Stimulated activated CD8-positive, alpha-beta memory T cell treated with anti-CD3 and anti-CD28 coated beads, Interleukin-15, amount 100 ng/mL, for 4 hours (primary cell): Measurements from ENCODE around the gene STOM.
"Not testable (repeated sequence)": the region's sequence is repeated elsewhere in the genome, so short reads cannot be mapped to it uniquely, and the experiment has no call there.

Experiments
- DNase-seq, 2 donors: peaks; one replicate each; pipeline ENCODE4 v3.0.0-alpha.2; 2020; ENCODE audit warnings: low read depth in 2 of 2

STOM gene

GRCh38 chr9:121300283-121301119, 69.5 kb downstream of the STOM start:
- DNase-seq = no peak

GRCh38 chr9:121299467-121300282, 70.4 kb downstream of the STOM start:
- no peak for DNase-seq

GRCh38 chr9:121298689-121299466, 71.2 kb downstream of the STOM start:
- no peak for DNase-seq

GRCh38 chr9:121298016-121298538, 72.0 kb downstream of the STOM start:
- DNase-seq = no peak

- no peak for DNase-seq
Measured at GRCh38 chr9:121297389-121297788, 72.7 kb downstream of the STOM start.

- no peak for DNase-seq
Measured at GRCh38 chr9:121296213-121297127, 73.6 kb downstream of the STOM start.

- DNase-seq = no peak
Measured at GRCh38 chr9:121295662-121296191, 74.3 kb downstream of the STOM start.

- DNase-seq = no peak
Measured at GRCh38 chr9:121294866-121295661, 75.0 kb downstream of the STOM start.

GRCh38 chr9:121294151-121294743, 75.8 kb downstream of the STOM start:
- DNase-seq = no peak

GRCh38 chr9:121292801-121293241, 77.2 kb downstream of the STOM start:
- DNase-seq = no peak

- DNase-seq = no peak
Measured at GRCh38 chr9:121292051-121292450, 78.0 kb downstream of the STOM start.

- DNase-seq = not testable (repeated sequence)
Measured at GRCh38 chr9:121291536-121291935, 78.5 kb downstream of the STOM start.

GRCh38 chr9:121289772-121290370, 80.2 kb downstream of the STOM start:
- DNase-seq = no peak

GRCh38 chr9:121289026-121289771, 80.9 kb downstream of the STOM start:
- no peak for DNase-seq
